NCI-H524 (cell line): ENCODE results near the gene SLC35E2B.
"Not testable (repeated sequence)": the region's sequence is repeated elsewhere in the genome, so short reads cannot be mapped to it uniquely, and the experiment has no call there.

Source experiments
- DNase-seq, 2 experiments: peaks; one replicate each; lab custom pipeline; 2025; lab: John Stamatoyannopoulos, UW

The SLC35E2B gene

GRCh38 chr1:1692714-1693647 lies at the start of gene SLC35E2B:
Gene SLC35E2B, minus strand, starts transcription at chr1:1692795. Its CDS starts 16,096 bp downstream, at chr1:1676699.
- DNase-seq = peak; percentile 67 to 80

DNA sequence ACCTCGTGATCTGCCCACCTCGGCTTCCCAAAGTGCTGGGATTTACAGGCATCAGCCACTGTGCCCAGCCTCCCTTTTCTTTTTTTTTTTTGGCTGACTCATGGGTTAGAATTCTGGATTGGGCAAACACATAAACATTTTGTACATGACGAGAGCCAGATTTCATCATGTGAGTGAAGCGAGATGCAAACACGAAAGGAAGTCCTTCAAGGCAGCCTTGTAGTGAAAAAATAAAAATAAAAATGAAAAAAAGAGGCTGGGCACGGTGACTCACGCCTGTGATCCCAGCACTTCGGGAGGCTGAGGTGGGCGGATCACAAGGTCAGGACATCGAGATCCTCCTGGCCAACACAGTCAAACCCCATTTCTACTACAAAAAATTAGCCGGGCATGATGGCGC lies 48.4 kb upstream of the SLC35E2B start:
- not testable (repeated sequence) for DNase-seq

DNA sequence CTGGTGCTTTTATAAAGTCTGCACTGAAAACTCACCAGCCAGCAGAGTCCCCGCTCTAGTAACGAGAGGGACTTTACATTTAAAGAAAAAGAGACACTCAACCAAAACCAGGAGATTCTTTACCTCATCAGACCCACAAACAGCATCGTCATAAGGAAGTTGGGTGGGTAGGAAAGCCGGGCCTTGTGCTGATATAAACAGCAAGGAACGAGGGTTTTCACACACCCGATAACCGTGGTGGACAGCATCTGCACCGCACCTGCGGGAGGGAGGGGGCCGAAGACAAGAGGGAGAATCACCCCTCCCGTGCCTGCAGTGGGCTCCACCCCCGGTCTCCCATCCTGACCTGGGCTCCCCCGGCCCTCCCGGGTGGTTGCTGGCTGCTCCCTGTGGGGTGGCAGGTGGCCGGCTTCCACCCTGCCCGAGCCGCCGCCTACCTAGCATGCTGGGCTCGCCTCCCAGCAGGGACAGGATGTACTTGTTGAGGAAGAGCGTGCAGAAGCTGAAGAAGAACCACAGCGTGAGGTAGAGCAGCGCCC lies 46.3 kb upstream of the SLC35E2B start:
- DNase-seq = not testable (repeated sequence)

DNA sequence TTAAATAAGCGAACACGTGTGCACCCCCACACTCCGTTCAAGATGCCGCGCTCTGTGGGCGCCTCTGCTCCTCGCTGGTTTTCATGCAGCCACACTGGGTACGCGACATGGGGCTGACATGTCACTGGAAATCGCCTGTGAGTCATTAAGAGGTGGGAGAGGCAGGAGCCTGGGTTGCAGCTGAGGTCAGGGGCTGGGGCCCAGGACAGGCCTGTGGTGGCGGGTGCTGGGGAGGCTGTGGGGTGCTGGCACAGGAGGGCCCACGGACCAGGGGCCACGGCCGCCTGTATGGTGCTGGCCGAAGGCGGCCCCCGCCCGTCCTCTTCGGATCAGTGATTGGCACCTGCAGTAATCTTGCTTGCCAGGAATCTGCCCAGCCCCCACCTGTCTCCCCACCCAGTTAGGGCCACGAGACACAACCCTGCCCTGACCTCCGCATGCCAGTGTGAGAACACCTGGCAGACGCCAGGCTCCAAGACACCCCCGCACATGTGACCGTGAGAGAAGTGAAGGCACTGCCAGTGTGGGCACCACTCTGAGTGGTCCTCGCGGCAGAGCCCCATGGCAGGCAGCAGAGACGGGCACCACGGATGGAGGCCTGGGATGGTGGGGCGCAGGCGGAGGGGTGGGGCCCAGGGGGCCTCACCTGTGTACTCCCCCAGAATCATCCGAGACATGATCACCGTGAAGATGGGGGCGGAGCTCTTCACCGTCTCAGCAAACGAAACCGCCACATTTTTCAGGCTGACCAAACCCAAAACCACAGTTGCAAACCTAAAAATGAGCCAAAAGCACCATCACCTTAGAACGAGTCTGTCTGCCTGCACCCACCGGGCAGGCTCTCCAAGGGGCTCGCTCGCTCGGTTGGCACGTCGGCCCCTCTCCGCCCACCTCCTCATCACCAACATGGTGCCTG lies 45.3 kb upstream of the SLC35E2B start:
- DNase-seq = not testable (repeated sequence)

- no peak for DNase-seq
Measured at GRCh38 chr1:1732381-1732780, 39.8 kb upstream of the SLC35E2B start.

DNA sequence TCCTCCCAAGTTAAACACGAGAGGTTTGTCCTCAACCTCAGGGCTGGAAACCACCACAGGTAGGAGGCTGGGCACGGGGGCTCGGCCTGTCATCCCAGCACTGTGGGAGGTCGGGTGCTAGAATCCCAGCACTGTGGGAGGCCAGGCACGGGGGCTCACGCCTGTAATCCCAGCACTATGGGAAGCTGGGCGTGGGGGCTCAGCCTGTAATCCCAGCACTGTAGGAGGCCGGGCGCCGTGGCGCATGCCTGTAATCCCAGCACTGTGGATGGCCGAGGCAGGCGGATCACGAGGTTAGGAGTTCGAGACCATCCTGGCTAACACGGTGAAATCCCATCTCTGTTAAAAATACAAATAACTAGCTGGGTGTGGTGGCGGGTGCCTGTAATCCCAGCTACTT lies 38.3 kb upstream of the SLC35E2B start:
- DNase-seq = no peak

DNA sequence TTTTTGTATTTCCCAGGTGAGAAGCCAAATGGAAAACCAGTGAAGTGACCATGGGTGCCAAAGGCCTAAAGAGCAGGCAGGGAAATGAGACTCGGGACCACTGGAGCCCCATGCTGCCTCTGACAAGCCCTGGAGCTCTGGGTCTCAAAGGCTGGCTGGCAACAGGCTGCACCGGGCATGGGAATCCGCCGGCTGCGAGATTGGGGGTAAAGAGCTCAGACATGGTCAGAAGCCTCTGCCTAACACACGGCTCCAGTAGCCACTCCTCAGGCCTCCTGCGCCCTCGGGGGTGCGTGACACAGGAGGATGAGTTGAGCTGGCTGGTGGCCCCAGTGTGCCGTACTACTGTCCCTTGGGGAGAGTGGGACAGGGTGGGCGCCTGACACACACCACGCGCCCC lies 37.6 kb upstream of the SLC35E2B start:
- DNase-seq = not testable (repeated sequence)

DNA sequence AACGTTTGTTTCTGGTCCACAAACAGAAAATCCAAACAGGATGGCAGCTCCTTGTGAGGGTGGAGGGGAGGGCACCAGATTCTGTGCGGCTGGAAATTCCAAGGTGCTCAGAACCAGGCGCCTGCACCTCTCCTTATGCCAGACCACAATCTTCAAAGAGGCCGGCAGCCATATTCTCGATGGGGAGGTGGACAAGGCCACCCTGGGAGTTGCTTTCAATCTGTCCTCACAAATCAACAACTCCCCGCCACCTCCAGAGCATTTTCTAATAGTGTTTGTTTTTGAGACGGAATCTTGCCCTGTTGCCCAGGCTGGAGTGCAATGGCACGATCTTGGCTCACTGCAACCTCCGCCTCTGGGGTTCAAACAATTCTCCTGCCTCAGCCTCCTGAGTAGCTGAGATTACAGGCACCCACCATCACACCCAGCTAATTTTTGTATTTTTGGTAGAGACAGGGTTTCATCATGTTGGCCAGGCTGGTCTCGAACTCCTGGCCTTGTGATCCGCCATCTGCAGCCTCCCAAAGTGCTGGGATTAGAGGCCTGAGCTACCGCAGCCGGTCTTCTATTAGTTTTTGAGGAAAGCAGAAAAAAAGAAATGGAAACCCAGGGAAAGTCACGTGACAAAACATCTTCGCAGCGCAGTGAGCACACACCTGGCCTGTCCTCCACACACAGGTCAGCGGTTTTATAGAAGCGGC lies 36.7 kb upstream of the SLC35E2B start:
- DNase-seq = not testable (repeated sequence)

GRCh38 chr1:1728308-1729005 lies 35.9 kb upstream of the SLC35E2B start:
- not testable (repeated sequence) for DNase-seq

DNA sequence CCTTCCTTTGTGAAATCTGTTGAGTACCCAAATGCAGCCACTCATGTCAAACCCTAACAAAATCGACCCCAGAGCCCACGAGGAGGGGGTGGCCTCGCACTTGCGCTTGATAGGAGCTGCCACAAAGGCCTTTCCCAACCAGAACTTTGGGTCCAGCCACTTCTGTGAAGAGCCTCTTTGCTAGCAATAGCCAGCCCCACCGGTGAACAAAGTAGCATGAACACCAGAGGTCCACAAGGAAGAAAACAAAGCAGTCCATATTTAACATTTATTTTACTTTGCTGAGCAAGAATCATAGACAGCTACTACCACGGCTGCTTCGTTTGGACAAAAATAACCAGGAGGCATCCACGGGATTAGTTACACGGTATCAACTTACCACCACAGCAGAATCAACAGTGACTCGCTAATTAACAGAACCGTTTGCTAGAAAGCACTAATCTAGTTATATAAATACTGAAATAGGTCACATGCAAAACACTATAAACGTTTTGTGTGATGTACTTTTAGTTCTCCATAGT lies 34.6 kb upstream of the SLC35E2B start:
- DNase-seq = not testable (repeated sequence)

GRCh38 chr1:1726088-1726487 lies 33.5 kb upstream of the SLC35E2B start:
- DNase-seq = not testable (repeated sequence)

DNA sequence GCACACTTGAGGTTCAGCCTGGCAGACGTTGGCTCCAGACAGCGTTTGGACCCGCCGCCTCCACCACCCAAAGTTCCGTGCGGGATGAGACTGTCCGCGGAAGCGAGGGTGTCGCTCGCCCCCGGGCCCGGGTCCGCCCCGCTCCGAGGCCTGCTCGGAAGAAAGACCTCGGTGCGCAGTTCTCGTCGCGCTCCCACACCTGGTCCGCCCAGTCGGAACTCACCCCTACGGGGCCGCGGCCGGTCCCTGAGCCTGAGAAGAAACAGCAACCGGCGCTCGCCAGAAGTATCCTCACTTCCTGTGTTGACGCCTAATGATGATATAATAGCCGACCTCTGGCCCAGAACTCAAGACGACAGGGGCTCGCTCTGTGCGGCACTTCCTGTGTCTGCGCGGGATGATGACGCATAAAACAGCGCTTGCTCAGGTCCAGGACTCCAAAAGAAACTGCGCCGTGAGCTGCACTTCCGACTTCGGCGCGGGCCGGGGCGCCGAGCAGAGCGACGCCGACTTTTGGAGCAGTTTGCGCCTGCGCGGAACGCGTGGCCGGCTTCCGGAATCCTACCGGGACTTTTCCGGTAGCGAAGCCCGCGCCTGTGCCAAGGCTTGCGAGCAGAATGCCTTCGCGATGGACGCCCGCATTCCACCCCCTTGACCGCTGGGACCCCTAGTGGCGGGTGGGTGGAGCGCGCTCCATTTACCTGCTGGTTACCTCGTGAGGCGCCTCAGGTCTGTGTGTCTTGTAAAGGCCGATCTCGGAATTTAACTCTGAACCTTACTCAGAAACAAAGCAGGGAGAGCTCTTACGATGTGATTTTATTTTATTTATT lies 31.7 kb upstream of the SLC35E2B start, which contains the start of gene CDK11A:
Gene CDK11A (minus strand): TSS at position 323 of the 830 bp plus-strand sequence. CDS start 1,539 bp downstream, outside the sequence.
- peak; percentile 96 for DNase-seq

DNA sequence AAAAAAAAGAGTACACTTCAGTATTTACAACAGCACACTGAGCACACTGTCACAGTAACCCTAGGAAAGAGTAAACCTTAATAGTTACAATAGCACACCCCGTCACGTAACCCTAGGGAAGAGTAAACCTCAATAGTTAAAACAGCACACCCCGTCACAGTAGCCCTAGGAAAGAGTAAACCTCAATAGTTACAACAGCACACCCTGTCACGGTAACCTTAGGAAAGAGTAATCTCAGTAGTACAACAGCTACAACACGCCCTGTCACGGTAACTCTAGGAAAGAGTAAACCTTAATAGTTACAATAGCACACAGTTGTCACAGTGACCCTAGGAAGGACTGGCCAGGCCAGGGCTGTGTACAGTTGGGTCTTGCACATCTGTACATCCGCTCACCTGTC lies 28.6 kb upstream of the SLC35E2B start:
- DNase-seq = no peak

- not testable (repeated sequence) for DNase-seq
Measured at GRCh38 chr1:1715109-1715883, 22.7 kb upstream of the SLC35E2B start.

GRCh38 chr1:1707897-1708296 lies 15.3 kb upstream of the SLC35E2B start:
- DNase-seq = not testable (repeated sequence)

DNA sequence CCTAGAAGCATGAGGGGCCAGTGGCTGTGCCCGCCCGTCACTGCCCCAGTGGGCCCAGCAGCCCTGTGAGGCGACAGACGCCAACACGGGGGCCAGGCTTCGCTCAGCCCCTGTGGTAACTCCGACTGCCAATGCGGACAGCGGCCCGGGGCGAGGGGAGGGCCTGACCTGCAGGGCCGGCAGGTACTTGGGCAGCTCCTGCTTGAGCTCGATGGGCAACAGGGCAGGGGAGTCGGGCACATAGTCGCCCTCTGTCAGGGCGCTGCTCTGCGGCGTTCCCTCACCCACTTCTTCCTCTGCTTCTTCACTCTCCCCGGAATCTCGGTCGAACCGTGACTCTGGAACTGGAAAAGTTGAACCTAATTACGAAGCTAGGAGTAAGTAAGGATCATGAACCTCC lies 14.6 kb upstream of the SLC35E2B start:
- DNase-seq = not testable (repeated sequence)

- not testable (repeated sequence) for DNase-seq
Measured at GRCh38 chr1:1705623-1706022, 13.0 kb upstream of the SLC35E2B start.

GRCh38 chr1:1704284-1704957 lies 11.8 kb upstream of the SLC35E2B start:
- DNase-seq = not testable (repeated sequence)
